Femur (tissue), 1 donor: ENCODE results near the gene CLTCL1.

Experiments used
- DNase-seq: peaks from one replicate; pipeline ENCODE4 v3.0.0-alpha.2; 2017

The CLTCL1 gene

GRCh38 chr22:19244600-19245352 is 46.7 kb downstream of the CLTCL1 start:
- DNase-seq = no peak

GRCh38 chr22:19242699-19243098 is 48.8 kb downstream of the CLTCL1 start:
- no peak for DNase-seq

GRCh38 chr22:19241593-19241906 is 50.0 kb downstream of the CLTCL1 start:
- no peak for DNase-seq

- no peak for DNase-seq
These were observed 50.5 kb downstream of the CLTCL1 start for GRCh38 chr22:19240813-19241592.

DNA sequence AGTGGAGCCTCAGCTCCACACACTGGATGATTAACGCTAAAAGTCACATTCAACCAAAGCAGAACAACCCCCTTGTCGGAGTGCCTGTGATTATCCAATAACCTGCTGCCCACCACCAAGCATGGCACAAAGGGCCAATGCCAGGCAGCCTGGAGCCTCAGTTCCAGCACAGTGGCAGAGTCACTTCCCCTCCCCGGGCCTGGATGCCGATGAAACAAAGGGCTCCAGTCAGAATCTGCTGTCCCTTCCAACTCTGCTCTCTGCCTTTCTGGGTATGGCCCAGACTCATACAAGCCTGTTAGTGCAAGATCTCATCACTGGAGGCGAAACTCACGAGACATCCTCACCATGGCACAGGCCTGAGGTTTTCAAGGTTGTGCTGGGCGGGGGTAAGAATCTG is 52.1 kb downstream of the CLTCL1 start:
- no peak for DNase-seq

GRCh38 chr22:19238900-19239299 is 52.6 kb downstream of the CLTCL1 start:
- no peak for DNase-seq

GRCh38 chr22:19235874-19236273 is 55.6 kb downstream of the CLTCL1 start:
- DNase-seq = no peak

- DNase-seq = no peak
These were observed 57.2 kb downstream of the CLTCL1 start for GRCh38 chr22:19234126-19234896.

GRCh38 chr22:19233189-19233661 is 58.3 kb downstream of the CLTCL1 start:
- no peak for DNase-seq

DNA sequence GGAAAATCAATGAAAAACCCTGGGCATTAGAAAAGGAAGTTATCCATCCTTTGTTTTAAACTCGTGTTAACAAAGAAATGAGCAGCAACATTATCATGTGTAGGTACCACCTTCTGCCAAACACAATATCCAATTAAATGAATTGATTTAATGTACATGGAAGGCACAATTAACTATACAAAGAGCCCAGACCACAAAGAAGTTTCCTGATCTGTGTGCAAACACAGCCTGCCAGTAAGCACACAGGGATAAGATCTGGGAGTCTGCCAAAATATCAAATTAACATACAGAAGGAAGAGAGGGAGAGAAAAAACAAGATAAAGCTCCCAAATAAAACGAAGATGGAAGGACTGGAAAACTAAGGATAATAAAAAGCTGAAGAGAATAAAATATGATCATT is 58.9 kb downstream of the CLTCL1 start:
- DNase-seq = no peak

DNA sequence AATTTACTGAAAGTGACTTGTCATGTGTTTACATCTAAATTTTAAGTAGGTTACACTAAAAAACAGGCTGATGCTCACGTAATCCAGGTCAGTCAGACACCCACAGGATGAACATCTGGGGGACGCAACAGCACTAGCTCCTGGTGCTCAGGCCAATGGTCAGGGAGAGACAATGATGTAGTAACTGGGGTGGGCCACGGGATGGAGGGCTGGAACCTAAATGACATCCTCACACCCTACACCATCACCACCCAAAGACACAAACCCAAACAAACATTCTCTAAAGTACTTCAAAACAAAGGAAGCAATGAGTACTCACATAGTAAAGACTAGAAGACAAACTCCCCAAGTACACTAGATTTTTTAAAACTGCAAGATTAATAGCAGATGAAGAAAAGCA is 59.5 kb downstream of the CLTCL1 start:
- DNase-seq = no peak

GRCh38 chr22:19229600-19229999 is 61.9 kb downstream of the CLTCL1 start:
- DNase-seq = no peak

GRCh38 chr22:19228179-19228578 is 63.3 kb downstream of the CLTCL1 start:
- no peak for DNase-seq

GRCh38 chr22:19226428-19226827 is 65.1 kb downstream of the CLTCL1 start:
- DNase-seq = no peak

GRCh38 chr22:19225560-19225959 is 66.0 kb downstream of the CLTCL1 start:
- DNase-seq = no peak

GRCh38 chr22:19224985-19225384 is 66.5 kb downstream of the CLTCL1 start:
- no peak for DNase-seq

DNA sequence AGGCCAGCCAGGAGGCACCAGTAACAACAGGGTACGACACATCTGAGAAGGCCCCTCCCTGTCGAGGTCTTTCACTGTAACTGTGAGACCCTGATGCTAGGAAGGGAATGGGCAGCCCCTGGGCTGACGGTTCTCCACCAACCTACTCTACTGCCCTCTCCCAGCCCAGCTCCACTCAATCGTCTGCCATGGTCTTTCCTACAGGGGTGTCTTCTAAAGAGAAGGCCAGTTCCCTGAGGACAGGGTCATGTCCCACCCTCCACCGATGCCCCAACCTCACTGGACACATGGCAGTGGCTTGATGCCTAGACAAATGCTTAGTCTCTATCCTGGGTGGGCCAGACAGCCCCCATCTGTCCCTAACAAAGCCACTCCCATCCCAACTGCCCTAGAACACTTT is 67.0 kb downstream of the CLTCL1 start:
- no peak for DNase-seq

DNA sequence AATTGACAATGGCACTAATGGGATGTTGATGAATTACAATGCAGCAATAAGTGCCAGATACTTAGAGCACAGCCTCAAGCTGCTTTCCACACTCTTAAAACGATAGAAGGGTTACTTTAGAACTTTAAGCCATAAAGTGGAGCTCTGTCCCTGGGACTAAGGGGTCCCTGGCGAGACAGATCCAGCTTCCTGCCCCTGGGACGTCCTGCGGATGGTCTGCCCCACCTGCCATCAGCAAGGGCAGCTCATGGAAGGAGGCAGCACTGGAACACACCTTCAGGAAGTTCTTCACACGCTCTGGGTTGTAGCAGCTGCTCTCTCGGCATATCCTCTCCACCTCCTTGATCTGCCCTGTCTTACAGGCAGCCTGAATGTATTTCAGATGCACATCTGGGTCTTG is 67.9 kb downstream of the CLTCL1 start:
- no peak for DNase-seq

DNA sequence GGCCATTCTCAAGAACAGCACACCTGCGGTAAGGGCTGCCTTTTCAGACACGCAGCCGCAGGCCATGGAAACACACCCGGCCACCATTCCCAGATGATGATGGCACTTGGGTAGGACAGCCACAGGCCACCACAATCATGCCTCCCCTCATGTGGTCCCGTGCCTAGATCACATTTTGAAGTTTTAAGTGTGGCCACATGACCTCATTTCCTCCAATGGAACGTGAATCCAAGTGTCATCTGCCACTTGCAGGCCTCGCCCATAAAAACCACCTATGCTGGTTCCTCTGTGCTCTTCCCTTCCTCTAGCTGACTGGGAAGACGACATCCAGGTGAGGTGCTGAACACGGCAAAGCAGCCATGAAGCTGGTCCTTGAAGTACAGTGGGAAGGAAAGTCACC is 68.4 kb downstream of the CLTCL1 start:
- no peak for DNase-seq

DNA sequence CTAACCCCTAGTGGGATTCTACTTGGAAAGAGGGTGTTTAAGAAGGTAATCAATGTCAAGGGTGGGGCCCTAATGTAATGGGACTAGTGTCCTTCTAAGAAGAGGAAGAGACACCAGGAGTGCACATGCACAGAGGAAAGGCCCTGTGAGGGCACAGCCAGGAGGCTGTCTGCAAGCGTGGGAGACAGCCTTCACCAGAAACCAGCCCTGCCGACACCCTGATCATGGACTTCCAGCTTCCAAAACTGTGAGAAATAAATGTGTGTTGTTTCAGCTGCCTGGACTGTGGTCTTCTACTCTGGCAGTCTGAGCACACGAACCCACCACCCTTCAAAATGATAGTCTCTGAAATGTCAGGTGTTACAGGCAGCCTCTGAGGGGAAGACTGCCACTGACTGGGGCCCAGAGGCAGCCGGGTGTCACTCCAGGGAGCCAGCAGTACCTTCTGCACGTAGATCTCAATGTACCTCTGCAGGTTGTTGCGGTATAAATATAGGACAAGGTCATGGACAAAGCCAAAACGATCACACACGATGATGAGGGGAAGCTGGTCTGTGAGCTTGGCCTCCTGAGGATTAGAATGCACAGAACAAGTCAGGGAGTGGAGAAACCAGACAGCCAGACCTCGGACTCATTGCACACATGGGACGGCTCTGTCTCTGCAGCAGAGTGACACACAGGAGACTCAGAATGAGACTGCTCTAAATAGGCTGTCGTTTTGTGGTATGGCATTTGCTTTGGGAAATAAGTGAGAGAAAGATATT is 69.1 kb downstream of the CLTCL1 start:
- DNase-seq = no peak

DNA sequence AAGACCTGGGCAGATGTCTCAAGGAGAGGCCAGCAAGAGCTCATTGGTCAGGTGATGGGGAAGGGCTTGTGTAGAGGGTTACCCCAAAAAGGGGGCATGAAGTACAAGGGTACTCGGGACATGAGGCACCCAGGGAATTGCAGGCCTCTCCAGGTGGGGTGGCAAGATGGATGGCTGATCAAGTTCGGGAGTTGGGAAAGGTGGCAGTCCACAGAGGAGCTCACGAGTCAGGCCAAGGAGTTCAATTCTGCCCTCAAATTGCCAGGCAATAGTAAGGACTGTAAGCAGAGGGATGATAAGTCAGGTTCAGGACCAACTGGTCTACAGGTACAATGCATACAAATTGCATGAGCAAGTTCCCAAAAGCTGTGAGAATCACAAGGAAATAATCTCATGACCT is 70.7 kb downstream of the CLTCL1 start:
- no peak for DNase-seq

GRCh38 chr22:19218541-19219233 is 72.8 kb downstream of the CLTCL1 start:
- no peak for DNase-seq
